AG04449 (cell line): ENCODE measurements around the gene RAB4A.

ENCODE experiments used
- CTCF ChIA-PET: fragments of 350-600 bp; formaldehyde crosslinking; extraction: SDS; loops from one replicate; lab custom pipeline; 2021; ENCODE audit warnings: antibody characterized with exemption; lab: Yijun Ruan, JAX
- POLR2A ChIA-PET: fragments of 400-600, 350-600 bp; formaldehyde crosslinking; extraction: SDS; loops from one replicate; lab custom pipeline; 2020; ENCODE audit warnings: antibody characterized with exemption, inconsistent platforms; lab: Yijun Ruan, JAX
- DNase-seq: peaks from one replicate; pipeline ENCODE4 v3.0.0-alpha.2; 2010; ENCODE audit warnings: low read depth, low spot score
- H3K4me3 ChIP-seq: 2 replicates; pipeline ENCODE4 v1.5.1; 2011; ENCODE audit warnings: low read depth, mild to moderate bottlenecking, control low read depth, low read length
- TF ChIP-seq, protein P1 (sequence below): IDR thresholded peaks from one replicate; pipeline ENCODE4 v1.5.1; 2011; ENCODE audit warnings: mild to moderate bottlenecking, moderate library complexity, low read length, control low read depth, inconsistent platforms; ENCODE audit not compliant: insufficient read depth; ENCODE audit errors: missing control alignments

Gene RAB4A

GRCh38 chr1:229238674-229239415, 32.1 kb upstream of the RAB4A start:
- CTCF ChIA-PET, result interaction anchor here (3.0 kb wide), 1 partner anchor 10 kb away, joined by 27 read pairs; no protein-coding TSS in a partner anchor
- TF ChIP-seq, protein P1, sequence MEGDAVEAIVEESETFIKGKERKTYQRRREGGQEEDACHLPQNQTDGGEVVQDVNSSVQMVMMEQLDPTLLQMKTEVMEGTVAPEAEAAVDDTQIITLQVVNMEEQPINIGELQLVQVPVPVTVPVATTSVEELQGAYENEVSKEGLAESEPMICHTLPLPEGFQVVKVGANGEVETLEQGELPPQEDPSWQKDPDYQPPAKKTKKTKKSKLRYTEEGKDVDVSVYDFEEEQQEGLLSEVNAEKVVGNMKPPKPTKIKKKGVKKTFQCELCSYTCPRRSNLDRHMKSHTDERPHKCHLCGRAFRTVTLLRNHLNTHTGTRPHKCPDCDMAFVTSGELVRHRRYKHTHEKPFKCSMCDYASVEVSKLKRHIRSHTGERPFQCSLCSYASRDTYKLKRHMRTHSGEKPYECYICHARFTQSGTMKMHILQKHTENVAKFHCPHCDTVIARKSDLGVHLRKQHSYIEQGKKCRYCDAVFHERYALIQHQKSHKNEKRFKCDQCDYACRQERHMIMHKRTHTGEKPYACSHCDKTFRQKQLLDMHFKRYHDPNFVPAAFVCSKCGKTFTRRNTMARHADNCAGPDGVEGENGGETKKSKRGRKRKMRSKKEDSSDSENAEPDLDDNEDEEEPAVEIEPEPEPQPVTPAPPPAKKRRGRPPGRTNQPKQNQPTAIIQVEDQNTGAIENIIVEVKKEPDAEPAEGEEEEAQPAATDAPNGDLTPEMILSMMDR, result no peak
- DNase-seq, result no peak
- POLR2A ChIA-PET, result no interaction called here
- H3K4me3 ChIP-seq, result no peak overlapping the region

DNA sequence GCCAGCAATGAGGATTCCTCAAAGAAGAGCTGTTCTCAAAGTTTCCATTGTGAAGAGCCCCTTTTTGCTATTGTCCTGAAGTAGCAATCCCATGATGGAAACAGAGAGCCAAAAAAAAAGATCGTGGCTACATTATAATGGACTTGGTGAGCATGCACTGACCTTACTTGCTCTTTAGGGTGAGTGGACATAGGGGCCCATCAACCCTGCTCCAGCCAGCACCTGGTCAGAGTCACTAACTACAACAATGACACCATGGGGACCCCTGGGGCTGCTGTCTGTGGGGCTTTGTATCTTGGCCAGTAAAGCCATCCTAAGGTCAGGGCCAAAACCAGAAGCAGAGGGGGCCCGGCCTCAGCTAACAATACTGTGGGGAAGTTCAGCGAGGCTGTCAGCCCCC, 30.4 kb upstream of the RAB4A start:
- DNase-seq, result no peak
- TF ChIP-seq, protein P1, result no peak
- H3K4me3 ChIP-seq, result no peak overlapping the region
- POLR2A ChIA-PET, result no interaction called here
- CTCF ChIA-PET, result interaction anchor here (3.0 kb wide), 1 partner anchor 12 kb away, joined by 27 read pairs; no protein-coding TSS in a partner anchor

- no peak for DNase-seq
- TF ChIP-seq, protein P1, result no peak
- H3K4me3 ChIP-seq, result no peak overlapping the region
- ChIA-PET POLR2A (no interaction called here), CTCF (interaction anchor here (1.6 kb wide), 1 partner anchor 577 kb away, joined by 4 read pairs; no protein-coding TSS in a partner anchor)
Measured at GRCh38 chr1:229241390-229241789, 29.5 kb upstream of the RAB4A start.

GRCh38 chr1:229243638-229244037, 27.3 kb upstream of the RAB4A start:
- TF ChIP-seq, protein P1, result no peak
- DNase-seq, result no peak
- no peak overlapping the region for H3K4me3 ChIP-seq
- POLR2A ChIA-PET, result no interaction called here
- CTCF ChIA-PET, result interaction anchor here (1.4 to 2.5 kb wide), 2 partner anchors 16 to 22 kb away, joined by 4 to 19 read pairs; no protein-coding TSS in a partner anchor

- no peak for DNase-seq
- TF ChIP-seq, protein P1, result no peak
- H3K4me3 ChIP-seq, result no peak overlapping the region
- ChIA-PET CTCF (interaction anchor here (2.5 kb wide), 1 partner anchor 16 kb away, joined by 19 read pairs; no protein-coding TSS in a partner anchor), POLR2A (no interaction called here)
Measured at GRCh38 chr1:229244091-229244490, 26.8 kb upstream of the RAB4A start.

- TF ChIP-seq, protein P1, result no peak
- no peak for DNase-seq
- H3K4me3 ChIP-seq, result no peak overlapping the region
- ChIA-PET POLR2A (no interaction called here), CTCF (interaction anchor here (1.5 kb wide), 1 partner anchor 234 kb away, joined by 4 read pairs; no protein-coding TSS in a partner anchor)
Measured at GRCh38 chr1:229247871-229248270, 23.0 kb upstream of the RAB4A start.
